Right hindlimb (tissue), 1 donor: Measurements from ENCODE around the gene ILK.

Experiments
- DNase-seq: peaks from one replicate; pipeline ENCODE4 v3.0.0-alpha.2; 2018

ILK gene

DNA sequence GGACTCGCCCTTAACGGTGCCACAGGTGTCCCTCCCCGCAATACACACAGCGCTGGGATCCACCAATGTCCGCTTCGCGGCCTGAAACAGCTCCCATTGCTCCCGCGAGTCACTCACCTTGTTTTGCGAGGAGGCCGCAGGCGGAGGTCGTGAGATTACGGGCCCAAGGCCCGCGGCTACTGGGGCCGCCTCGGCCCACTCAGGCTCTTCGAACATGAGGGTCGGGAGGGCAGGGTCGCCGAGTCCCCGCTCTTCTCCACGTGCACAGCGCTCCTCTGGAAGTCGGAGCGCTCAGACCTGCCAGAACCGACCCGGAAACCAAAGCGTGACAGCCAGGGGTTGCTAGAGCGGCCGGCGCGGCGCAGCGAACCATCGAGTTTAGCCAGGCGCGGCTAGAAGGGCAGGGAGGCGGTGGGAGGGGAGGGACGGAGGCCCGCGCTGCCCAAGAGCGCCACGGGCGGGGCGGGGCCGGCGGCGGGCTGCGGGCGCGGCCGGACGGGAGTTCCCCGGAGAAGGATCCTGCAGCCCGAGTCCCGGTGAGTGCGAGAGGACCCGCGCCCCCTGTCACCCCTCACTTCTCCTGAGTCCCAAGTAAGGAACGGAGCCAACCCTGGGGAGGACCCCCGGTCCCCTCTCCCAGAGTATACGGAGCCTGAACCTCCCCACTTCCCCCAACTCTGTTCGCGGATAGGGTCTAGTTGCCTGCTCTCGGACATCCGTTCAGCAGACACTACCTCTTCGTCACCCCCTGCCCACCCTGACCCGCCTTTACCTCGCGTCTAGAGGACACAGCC, at the start of gene ILK, which contains the start of gene RRP8:
Gene ILK, plus strand, starts transcription at position 488 of the 794 bp plus-strand sequence. CDS start 498 bp downstream, outside the sequence.
Gene RRP8, minus strand, starts transcription at position 330 of the 794 bp plus-strand sequence. Its CDS starts 114 bp downstream, at position 216.
- peak; percentile 94 for DNase-seq

DNA sequence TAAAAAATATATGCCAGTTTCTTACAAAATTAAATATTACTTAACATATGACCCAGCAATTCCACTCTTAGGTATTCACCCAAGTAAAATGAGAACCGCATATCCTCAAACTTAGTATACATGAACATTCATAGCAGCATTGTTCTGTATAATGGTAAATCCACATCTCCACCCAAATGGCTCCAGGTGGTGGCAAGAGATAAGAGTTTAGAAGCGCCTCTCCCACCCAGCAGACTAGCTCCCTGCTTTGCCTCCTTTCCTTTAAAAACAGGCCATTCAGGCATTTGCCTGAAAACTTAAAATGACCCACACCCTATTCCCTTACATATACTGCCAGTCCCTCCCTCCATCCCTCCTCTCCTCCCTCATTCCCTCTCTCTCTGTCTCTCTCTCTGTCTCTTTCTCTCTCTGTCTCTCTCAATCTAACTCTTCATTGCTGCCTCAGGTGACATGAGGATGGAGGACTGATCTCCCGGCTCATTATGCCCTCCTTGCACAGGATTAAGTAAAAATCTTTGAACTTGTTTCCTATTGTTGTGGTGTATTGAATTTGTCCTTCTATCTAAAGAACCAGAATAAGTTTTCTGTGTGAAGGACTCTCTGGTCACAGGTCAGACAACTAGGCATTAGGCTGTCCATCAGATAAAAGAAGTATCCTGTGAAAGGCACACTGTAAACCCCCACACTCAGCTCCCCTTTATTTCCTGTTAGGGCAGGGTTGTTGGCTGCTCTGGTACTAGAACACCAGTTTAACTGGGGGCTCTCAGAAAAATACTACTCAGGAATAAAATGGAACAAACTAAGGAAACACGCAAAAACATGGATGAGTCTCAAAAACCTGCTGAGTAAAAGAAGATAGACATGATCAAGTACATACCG, 48.5 kb upstream of the ILK start:
- no peak for DNase-seq

DNA sequence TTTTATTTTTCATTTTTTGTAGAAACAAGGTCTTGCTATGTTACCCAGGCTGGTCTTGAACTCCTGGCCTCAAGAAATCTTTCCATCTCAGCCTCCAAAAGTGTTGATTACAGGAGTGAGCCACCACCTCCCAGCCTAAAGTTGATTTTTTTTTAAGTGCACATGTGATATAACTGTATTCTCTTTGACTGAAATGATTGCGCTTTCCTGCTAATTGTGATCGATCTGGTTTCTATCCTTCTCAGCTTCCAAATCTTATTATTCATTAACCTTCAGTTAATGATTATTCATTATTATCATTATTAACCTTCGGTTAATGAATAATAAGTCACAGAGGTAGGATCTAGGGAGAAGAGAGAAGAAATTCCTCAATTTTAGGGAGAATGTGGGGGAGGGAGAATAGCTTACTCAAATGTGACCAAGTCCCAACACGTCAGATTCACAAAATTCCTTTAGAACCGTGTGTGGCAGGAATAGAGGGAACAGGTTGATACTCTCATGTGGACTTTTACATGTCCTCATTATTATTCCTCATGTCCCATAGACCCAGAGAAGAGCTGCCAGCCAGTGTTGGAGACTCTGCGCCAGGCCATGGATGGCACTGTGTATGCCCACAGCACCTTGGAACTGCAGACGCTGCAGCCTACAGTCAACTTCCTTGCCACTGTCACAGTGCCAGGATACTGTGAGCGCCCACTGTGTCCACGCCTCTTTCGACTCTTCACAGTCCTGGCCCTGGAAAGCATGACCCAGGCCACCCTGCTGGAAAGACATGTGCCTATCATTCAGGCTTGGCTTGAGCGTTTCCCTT, 47.2 kb upstream of the ILK start:
- no peak for DNase-seq

DNA sequence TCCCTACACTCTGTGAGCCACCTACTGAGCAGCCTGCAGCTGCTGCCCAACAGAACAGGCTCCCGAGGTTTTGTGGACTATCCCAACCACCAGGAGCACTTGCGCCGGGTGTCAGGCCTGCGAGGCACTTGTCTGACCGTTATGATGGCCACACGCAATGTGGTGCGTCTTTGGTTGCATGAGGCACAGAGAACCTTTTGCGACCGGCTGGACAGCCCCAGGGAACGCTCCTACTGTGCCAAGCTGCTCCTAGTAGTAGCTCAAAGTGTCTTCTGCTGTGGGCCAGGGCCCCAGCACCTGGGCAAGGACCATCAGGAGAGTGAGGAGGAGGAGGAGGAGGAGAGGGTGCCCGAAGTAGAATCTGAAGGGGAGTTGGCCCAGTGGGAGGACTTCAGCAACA, 46.5 kb upstream of the ILK start:
- no peak for DNase-seq

DNA sequence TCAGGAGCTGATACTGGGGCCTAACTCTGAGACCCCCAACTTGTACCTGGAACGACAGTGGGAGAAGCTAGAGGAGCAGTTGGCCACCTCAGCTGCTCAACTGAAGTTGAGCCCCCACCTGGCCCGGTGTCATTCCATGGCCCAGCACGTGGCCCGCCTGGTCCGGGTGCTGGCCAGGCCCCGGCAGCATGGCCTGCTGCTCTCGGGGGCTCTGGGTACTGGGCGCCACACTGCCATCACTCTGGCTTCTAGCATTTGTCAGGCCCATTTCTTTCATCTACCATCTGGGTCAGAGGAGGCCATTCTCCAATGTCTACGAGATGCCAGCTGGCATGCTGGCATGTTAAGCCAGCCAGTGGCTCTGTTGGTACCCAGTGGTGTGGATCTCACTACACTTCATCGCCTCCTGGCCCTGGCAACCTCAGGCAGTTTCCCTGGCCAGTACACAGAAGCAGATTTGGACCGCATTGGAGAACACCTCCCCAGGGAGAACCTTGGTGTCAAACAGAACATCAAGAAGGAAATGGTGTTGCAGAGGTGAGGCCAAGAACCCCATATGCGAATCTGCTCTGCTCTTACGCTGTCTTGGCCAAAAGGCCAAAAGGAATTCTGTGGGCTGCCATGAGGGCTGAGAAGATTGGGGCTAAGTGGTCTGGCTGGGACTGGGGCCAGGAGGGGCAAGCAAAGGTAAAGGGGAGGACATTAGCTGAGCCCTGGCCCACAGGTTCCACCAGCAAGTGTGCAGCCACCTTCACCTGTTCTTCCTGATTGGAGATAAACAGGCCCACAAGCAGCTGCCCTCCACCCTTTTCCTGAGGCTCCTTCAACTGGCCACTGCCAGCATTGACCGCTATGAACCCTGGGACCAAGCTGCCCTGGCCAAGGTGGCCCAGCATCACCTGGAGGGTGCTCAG, 45.6 kb upstream of the ILK start:
- no peak for DNase-seq

DNA sequence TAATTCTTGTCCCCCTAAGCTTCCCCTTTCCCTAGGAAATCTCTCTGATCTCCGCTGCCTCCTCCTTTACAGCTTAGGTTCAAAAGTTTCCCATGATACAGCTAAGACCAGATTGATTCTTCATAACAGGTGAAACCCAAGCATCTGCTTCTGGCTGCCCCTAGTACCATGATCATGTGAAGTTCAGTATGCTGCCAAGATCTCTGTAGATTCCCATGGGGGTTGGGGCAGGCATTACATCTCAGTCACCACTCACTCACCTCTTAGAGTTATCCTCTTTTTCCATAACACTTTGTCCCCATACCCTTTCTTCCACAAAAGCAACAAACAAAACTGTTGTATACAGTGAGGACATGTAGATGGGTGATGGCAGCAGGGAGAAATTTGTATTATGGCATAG, 44.2 kb upstream of the ILK start:
- no peak for DNase-seq

DNA sequence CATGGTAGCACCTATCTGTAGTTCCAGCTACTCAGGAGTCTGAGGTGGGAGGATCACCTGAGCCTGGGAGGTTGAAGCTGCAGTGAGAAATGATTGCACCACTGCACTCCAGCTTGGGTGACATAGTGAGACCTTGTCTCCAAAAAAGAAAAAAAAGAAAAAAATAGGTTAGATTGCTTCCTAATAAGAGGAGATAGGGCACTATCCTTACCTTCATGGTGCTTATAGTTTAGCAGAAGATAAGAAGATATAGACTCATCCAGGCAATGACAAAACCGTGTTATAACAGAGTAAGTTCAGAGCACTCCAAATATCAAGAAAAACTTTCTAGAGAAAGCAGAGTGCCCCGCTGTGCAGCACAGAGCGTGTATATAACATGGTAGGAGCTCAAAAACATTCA, 42.3 kb upstream of the ILK start:
- no peak for DNase-seq

DNA sequence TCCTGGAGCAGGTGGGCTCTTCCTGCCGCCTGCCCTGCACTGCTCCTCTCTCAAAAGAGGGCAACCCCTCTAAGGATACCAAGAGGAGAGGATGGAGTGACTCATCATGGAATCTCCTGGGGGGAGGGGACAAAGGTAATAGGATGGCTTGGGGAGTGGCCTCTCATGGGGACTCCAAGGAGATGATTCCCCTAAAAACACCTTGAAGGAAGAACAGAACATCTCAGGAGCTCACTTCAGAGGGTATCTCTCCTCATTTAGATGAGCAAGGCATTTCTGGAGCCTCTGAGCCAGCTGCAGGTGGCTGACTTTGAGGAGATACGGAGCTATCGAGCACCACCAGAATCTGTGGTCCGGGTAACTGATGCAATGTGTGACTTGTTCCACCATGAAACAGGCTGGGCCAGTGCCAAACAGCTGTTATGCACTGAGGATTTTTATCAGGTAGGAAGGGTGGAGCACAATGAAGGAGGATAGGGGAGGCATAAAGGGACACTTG, 40.4 kb upstream of the ILK start:
- DNase-seq = no peak

DNA sequence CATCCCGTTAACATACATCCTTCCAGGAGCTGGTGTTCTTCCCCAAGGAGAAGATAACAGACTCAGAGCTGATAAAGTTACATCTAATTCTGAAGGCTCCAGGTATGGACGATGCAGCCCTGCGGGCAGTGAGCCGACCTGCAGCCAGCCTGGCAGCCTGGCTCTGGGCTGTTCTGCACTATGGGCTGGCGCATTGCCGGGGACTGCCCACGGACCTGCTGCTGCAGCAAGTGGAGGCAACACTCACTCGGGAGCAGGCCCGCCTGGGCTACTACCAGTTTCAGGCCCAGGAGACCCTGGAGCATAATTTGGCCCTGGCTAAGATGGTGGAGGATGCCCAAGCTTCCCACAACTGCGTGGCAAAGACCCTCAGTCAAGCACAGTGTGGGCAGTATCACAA, 39.9 kb upstream of the ILK start:
- DNase-seq = no peak

DNA sequence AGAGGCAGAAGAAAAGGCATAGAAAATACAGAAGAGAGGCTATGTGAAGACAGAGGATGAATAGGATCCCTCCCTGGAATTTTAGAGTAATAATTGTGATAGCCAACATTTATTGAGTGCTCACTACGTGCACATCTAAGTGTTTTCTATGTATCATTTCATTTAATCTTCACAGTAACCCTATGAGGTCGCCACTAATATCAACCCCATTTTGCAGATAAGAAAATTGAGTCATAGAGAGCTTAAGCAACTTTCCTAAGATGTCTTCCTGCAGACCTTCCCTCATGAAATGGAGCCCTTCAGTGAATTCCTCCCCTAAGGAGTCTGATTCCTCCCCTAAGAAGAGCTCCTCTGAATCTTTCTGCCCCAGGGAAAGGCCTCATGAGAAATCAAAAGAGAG, 38.2 kb upstream of the ILK start:
- DNase-seq = no peak

DNA sequence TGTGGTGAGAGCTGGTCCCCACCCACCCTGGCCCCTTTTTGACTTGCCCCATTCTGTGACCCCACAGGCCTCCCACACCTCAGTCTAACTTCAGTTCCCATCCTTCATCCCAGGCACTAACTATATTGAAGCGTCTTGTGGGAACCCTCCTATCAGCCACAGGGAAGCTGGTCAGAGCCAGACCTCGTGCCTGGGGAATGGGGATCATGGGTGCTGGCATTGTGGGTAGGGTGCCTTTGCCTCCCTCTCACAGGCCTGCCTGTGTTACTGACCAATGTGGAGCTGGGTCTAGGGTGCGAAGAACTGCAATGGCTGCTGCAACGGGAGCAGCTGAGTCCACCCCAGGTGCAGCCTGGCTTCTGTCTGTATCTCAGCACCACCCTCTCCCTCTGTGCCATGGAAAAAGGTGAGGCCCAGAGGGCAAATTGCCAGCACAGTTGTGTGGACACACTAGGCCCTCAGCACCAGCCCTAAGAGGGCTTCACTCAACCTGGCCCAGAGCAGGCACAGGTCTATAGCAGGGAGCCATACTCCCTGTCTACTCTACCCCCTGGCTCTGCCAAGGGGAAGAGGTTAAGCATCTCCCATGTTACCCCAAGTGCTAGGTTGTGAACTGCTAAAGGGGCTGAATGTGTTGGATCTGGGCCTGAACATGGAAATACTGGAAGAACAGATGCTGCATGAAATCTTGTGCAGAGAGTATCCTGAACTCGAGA, 37.4 kb upstream of the ILK start:
- DNase-seq = no peak

DNA sequence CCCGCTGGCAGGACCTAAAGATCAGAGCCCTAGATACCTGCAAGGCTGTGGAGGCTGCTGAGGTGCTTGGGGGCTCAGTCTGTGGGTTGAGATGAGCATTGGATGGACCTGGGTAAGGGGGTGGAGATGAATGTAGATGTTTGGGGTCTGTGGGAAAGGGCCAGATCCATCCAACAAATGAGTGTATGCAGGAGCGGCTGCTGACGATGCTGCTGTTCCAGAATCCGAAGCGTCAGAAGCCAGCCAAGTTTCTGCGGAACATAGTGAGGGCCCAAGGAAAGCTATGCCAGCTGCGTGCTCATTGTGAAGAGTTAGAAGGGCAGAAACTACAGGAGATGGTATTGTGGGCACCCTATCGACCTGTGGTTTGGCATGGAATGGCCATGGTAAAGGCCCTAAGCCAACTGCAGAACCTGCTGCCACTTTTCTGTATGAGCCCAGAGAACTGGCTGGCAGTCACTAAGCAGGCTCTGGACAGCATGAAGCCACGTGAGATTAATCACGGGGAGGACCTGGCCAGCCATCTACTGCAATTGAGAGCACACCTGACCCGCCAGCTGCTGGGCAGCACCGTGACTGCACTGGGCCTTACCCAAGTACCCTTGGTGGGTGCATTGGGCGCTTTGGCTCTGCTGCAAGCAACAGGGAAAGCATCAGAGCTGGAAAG, 36.7 kb upstream of the ILK start:
- no peak for DNase-seq

DNA sequence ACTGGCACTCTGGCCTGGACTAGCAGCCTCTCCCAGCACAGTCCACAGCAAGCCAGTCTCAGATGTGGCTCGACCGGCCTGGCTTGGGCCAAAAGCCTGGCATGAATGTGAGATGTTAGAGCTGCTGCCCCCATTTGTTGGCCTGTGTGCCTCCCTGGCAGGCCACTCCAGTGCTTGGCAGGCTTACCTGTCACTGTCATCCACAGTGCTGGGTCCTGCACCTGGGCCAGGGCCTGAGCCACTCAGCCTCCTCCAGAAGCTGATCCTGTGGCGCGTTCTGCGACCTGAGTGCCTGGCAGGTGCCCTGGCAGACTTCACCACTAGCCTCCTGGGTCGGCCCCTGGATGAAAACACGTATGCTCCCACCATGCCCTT, 36.2 kb upstream of the ILK start:
- DNase-seq = no peak

DNA sequence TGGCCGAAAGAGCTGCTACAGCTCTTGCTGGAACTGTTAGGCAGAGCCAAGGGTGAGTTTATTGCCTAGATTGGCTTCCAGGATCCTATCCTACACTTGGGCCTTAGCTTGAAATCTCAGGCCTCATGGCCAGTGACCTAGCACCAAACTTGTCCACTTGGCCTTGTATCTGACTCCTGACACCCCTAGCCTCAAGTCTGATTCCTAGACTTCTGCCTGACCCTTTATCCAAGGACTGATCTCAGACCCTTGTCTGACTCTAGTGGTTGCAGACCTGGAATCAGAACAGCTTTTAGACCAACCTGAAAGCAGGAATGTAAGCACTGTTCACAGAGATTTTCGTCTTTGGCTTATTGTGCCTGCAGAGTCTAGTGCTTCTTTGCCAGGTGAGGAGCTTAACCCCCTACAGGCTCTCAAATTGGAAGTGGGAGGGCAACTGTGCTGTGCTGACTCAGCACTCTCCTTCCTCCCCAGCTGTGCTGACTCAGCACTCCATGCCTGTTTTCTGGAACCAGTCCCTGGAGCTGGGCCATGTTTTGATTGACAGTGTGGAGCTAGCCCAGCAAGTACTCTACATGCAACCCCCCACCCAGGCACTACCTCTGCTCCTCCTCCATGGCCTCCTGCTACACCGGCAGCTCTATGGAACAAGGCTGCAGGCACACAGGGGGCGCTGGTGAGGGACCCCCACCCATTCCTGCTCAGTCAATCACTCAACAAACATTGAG, 35.2 kb upstream of the ILK start:
- DNase-seq = peak; percentile 61

DNA sequence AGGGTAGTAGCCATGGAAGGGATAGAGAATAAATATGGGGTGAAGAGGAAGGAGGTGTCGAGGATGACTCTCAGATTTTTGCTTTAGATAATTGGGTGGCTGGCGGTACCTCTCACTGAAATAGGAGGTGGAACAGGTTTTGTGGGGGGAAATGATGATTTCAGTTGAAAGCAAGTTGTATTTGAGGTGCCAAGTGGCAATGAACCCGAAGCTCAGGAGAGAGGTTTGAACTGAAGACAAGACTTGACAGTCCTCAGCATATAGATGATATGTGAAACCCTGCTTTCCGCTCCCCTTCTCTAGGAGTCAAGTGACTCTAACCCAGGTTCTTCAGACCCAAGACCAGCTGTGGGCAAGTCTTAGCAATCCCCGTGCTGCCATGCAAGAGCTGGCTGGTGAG, 33.9 kb upstream of the ILK start:
- no peak for DNase-seq

DNA sequence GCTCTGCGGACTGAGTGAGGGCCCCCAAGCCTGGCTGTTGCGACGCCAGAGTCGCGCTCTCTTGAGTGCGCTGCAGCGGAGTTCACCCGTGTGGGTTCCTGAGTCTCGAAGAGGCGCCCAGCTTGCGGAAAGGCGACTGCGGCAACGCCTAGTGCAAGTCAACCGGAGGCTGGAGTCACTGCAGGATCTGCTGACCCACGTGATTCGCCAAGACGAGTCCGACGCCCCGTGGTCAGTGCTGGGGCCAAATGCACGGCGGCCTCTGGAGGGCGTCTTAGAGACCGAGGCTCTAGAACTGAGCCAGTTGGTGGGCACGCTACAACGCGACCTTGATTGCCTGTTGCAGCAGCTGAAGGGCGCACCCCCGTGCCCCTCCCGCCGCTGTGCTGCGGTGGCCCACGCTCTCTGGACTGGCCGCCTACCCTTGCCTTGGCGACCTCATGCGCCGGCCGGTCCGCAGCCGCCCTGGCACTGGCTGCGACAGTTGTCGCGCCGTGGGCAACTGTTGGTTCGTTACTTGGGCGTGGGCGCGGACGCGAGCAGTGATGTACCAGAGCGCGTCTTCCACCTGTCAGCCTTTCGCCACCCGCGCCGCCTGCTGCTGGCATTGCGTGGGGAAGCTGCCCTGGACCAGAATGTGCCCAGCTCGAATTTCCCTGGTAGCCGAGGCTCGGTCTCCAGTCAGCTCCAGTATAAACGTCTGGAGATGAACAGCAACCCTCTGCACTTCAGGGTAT, 32.7 kb upstream of the ILK start:
- DNase-seq = no peak

DNA sequence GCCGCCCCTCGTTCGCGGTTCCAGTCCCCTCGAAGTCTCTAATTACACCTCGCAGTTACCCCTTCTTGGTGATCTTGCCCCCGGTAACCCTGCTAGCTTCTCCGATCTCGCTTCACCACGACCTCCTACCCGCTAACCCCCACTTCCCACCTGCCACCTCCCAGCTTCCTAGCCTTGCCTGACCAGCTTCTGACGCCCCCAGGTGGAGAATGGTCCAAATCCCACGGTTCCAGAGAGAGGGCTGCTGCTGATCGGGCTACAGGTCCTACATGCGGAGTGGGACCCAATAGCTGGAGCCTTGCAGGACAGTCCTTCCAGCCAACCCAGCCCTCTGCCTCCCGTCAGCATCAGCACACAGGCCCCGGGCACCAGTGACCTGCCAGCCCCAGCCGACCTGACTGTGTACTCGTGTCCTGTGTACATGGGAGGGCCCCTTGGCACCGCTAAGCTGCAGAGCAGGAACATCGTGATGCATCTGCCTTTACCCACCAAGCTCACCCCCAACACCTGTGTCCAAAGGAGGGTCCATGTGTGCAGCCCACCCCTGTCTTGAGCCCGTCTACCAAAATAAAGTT, 32.1 kb upstream of the ILK start:
- no peak for DNase-seq

DNA sequence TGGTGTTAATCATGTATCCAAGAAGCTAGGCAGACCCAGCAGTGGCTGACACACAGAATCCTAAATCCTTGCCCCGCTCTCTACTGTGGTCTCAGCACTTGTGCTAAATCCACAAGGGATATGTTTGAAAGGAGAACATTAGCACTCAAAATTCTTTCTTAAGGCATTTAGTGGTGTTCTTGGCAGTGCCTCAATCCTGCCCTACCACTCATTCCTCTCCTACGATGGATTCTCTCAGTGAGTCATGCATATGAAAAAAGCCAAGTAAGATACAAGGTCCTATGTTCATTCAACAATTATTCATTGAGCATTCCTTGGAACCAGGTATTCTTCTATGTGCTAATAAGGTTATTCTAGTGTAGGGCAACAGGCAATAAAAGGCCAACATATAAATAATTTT, 31.4 kb upstream of the ILK start:
- DNase-seq = no peak
